Epithelial cell of prostate (primary cell): ENCODE measurements around the gene RUNX1.

ENCODE experiments used
- DNase-seq: peaks from one replicate; pipeline ENCODE4 v3.0.0-alpha.2; 2011; ENCODE audit warnings: low read depth, low spot score
- H3K27ac ChIP-seq: fragments of 450-650 bp; 2 replicates; pipeline ENCODE4 v1.5.1; 2017; ENCODE audit warnings: mild to moderate bottlenecking

The RUNX1 gene

GRCh38 chr21:35039595-35040289 lies 9.4 kb downstream of the RUNX1 start:
- no peak overlapping the region for H3K27ac ChIP-seq
- no peak for DNase-seq

GRCh38 chr21:35038772-35039319 lies 10.3 kb downstream of the RUNX1 start:
- no peak for DNase-seq
- no peak overlapping the region for H3K27ac ChIP-seq

- H3K27ac ChIP-seq: no peak overlapping the region
- DNase-seq: no peak
Observed at GRCh38 chr21:35037384-35037765, 11.7 kb downstream of the RUNX1 start.

- no peak for DNase-seq
- H3K27ac ChIP-seq: no peak overlapping the region
Observed at GRCh38 chr21:35036465-35037383, 12.4 kb downstream of the RUNX1 start.

GRCh38 chr21:35035581-35035980 lies 13.5 kb downstream of the RUNX1 start:
- no peak for DNase-seq
- no peak overlapping the region for H3K27ac ChIP-seq

- H3K27ac ChIP-seq: no peak overlapping the region
- no peak for DNase-seq
Observed at GRCh38 chr21:35035116-35035515, 14.0 kb downstream of the RUNX1 start.

- DNase-seq: no peak
- H3K27ac ChIP-seq: no peak overlapping the region
Observed at GRCh38 chr21:35034203-35034926, 14.7 kb downstream of the RUNX1 start.

- no peak for DNase-seq
- H3K27ac ChIP-seq: no peak overlapping the region
Observed at GRCh38 chr21:35032474-35033263, 16.4 kb downstream of the RUNX1 start.

GRCh38 chr21:35028451-35028978 lies 20.6 kb downstream of the RUNX1 start:
- no peak for DNase-seq
- no peak overlapping the region for H3K27ac ChIP-seq

GRCh38 chr21:35027563-35028450 lies 21.3 kb downstream of the RUNX1 start:
- DNase-seq: no peak
- no peak overlapping the region for H3K27ac ChIP-seq

GRCh38 chr21:35026617-35027562 lies 22.2 kb downstream of the RUNX1 start:
- H3K27ac ChIP-seq: no peak overlapping the region
- no peak for DNase-seq

GRCh38 chr21:35026153-35026500 lies 23.0 kb downstream of the RUNX1 start:
- no peak for DNase-seq
- no peak overlapping the region for H3K27ac ChIP-seq

GRCh38 chr21:35025206-35026152 lies 23.6 kb downstream of the RUNX1 start:
- DNase-seq: no peak
- H3K27ac ChIP-seq: no peak overlapping the region

- DNase-seq: no peak
- no peak overlapping the region for H3K27ac ChIP-seq
Observed at GRCh38 chr21:35024513-35024912, 24.6 kb downstream of the RUNX1 start.

GRCh38 chr21:35024071-35024420 lies 25.1 kb downstream of the RUNX1 start:
- no peak for DNase-seq
- H3K27ac ChIP-seq: no peak overlapping the region

GRCh38 chr21:35023396-35024070 lies 25.6 kb downstream of the RUNX1 start:
- no peak overlapping the region for H3K27ac ChIP-seq
- DNase-seq: no peak
